Right lobe of liver (tissue), 6 donors: ENCODE measurements around the gene ZNF771. TPM values are rescaled to one million over a fixed set of nuclear protein-coding genes. Genes with fewer than 3 reads are reported as not detected.
"Not testable (repeated sequence)": the region's sequence is repeated elsewhere in the genome, so short reads cannot be mapped to it uniquely, and the experiment has no call there.

Source experiments
- ATAC-seq, 4 donors: fragments of 200-7000 bp; cut with Tn5 transposase; one replicate each; pipeline ENCODE4 v1.9.1; 2020; ENCODE audit warnings: mild to moderate bottlenecking in 4 of 4, moderate library complexity in 4 of 4
- DNase-seq, 3 donors: peaks; one replicate each; pipeline ENCODE4 v3.0.0-alpha.2; 2020
- H3K27ac ChIP-seq, 3 donors: fragments of 200-600 bp; one replicate each; pipeline ENCODE4 v1.8.0; 2022
- H3K27me3 ChIP-seq, 2 donors: fragments of 200-600 bp; one replicate each; pipeline ENCODE4 v1.8.0; 2022
- H3K36me3 ChIP-seq, 4 donors: fragments of 200-600 bp; sonication (generic) in 1 of 4; one replicate each; pipeline versions ENCODE4 v1.5.1 to v1.8.0; 2017 to 2022; ENCODE audit warnings: control low read depth in 1 of 4
- H3K4me1 ChIP-seq, 4 donors: fragments of 200-600 bp; sonication (generic) in 1 of 4; one replicate each; pipeline versions ENCODE4 v1.5.1 to v1.8.0; 2017 to 2022; ENCODE audit warnings: control low read depth in 1 of 4
- H3K4me3 ChIP-seq, 3 donors: fragments of 200-600 bp; one replicate each; pipeline ENCODE4 v1.8.0; 2022
- H3K9me3 ChIP-seq, 4 donors: fragments of 200-600 bp; sonication (generic) in 1 of 4; one replicate each; pipeline versions ENCODE4 v1.5.1 to v1.8.0; 2017 to 2022; ENCODE audit warnings: control low read depth in 1 of 4
- CTCF ChIP-seq, 4 donors: fragments of 200-600 bp in 3 of 4; fragments of 450-650 bp in 1 of 4; IDR thresholded peaks; one replicate each; pipeline versions ENCODE4 v1.5.1 to v1.8.0; 2016 to 2022; ENCODE audit warnings: antibody characterized with exemption in 4 of 4, mild to moderate bottlenecking in 2 of 4
- POLR2A ChIP-seq: fragments of 450-650 bp; IDR thresholded peaks from one replicate; pipeline ENCODE4 v1.6.1; 2017; ENCODE audit warnings: antibody characterized with exemption, mild to moderate bottlenecking
- WGBS: methylation state at CpG from one replicate; pipeline ENCODE4 v1.1.6; 2018; ENCODE audit warnings: low coverage, low lambda C conversion rate; ENCODE audit not compliant: insufficient coverage; ENCODE audit errors: missing lambda C conversion rate; 5-methylcytosine and 5-hydroxymethylcytosine counted together
- intact Hi-C, 2 donors: fragments of 100-400 bp; cut with DNase I; formaldehyde crosslinking; loops; one replicate each; pipeline versions ENCODE4 v1.11.2 to v1.14.1; 2022
- total RNA-seq, 6 experiments: library from RNA; depleted of rRNA in 2 of 6; stranded (reverse); fragments of >200 nt in 2 of 6; fragmentation: NEBNext Ultra II Directional in 3 of 6; extraction: Animal tissue kit (Norgen Biotek cat#: 25700) in 3 of 6; gene quantifications; one replicate each; pipeline versions ENCODE4 v1.1.0 to v1.2.4, GENCODE V29; 2016 to 2023
- donor health status: DM: no; HTN: yes; CAD: no.
- donor health status: DM: no; HTN: no; CAD: no.
- donor health status: DM: no; HTN: no; CAD: no.
- donor health status: DM: no; HTN: yes; CAD: no.
- donor health status: DM: no; HTN: yes; CAD: no.

Gene ZNF771
- total RNA-seq, 6 experiments from 2014 or later, result 3.9 to 11.3 (median 9.6) TPM

DNA sequence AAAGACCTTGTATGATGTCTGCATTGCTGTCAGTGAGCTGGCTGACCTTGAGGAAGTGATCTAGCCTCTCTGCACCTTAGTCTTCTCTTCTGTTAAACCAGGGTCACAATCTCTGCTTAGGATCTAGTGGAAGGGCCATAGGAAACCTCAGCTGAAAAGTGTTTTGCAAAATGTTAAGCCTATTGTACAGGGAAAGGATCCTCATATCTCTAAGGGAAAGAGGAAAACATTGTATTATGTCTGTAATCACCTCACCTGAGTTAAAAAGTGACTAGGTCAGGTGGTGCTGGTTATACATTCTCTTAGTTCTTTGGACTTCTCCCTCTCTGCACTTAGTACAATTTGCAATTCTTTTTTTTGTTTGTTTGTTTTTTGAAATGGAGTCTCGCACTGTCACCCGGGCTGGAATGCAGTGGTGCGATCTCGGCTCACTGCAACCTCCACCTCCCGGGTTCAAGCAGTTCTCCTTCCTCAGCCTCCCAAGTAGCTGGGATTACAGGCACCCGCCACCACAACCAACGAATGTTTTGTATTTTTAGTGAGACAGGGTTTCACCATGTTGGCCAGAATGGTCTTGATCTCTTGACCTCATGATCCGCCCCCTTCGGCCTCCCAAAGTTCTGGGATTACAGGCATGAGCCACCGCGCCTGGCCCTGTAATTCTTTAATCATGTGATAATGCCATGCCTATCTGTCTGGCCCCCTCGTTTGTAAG is 40.3 kb downstream of the ZNF771 start:
- WGBS, result 34% methylated on average over 11 of the region's 12 CpGs
- peak overlapping the region in 2 of 3 donors; percentile 1 to 69 for H3K4me3 ChIP-seq
- no peaks in the 10 kb centered on the region for H3K9me3 ChIP-seq
- H3K4me1 ChIP-seq, result peaks cover 0 to 36% (median 9%) of the 10 kb centered on the region in 4 donors
- DNase-seq (peak in 1 of 3 donors; percentile 60), ATAC-seq (peak; percentile 49 to 71 (median 56))
- H3K36me3 ChIP-seq, result peaks cover 0 to 4% (median 2%) of the 10 kb centered on the region in 4 donors
- intact Hi-C loops, result no loop called here
- H3K27ac ChIP-seq, result peak overlapping the region; percentile 86 to 98 (median 94)
- no peaks in the 10 kb centered on the region for H3K27me3 ChIP-seq
- TF ChIP-seq CTCF (IDR thresholded peaks at IDR 0.05) (no peak), POLR2A (peak; percentile 73)

- ATAC-seq (no peak), DNase-seq (no peak)
- TF ChIP-seq POLR2A (no peak), CTCF (IDR thresholded peaks at IDR 0.05) (no peak)
- intact Hi-C loops, result no loop called here
- no peak overlapping the region for H3K4me3 ChIP-seq
- no peaks in the 10 kb centered on the region for H3K27me3 ChIP-seq
- H3K27ac ChIP-seq, result peak overlapping the region in 2 of 3 donors; percentile 86 to 94
- peaks cover 0 to 32% (median 9%) of the 10 kb centered on the region in 4 donors for H3K4me1 ChIP-seq
- WGBS, result 51% methylated on average over 3 of the region's 3 CpGs
- H3K36me3 ChIP-seq, result peaks cover 0 to 3% (median 0%) of the 10 kb centered on the region in 4 donors
- no peaks in the 10 kb centered on the region for H3K9me3 ChIP-seq
Observed at GRCh38 chr16:30449116-30449435, 41.7 kb downstream of the ZNF771 start.

DNA sequence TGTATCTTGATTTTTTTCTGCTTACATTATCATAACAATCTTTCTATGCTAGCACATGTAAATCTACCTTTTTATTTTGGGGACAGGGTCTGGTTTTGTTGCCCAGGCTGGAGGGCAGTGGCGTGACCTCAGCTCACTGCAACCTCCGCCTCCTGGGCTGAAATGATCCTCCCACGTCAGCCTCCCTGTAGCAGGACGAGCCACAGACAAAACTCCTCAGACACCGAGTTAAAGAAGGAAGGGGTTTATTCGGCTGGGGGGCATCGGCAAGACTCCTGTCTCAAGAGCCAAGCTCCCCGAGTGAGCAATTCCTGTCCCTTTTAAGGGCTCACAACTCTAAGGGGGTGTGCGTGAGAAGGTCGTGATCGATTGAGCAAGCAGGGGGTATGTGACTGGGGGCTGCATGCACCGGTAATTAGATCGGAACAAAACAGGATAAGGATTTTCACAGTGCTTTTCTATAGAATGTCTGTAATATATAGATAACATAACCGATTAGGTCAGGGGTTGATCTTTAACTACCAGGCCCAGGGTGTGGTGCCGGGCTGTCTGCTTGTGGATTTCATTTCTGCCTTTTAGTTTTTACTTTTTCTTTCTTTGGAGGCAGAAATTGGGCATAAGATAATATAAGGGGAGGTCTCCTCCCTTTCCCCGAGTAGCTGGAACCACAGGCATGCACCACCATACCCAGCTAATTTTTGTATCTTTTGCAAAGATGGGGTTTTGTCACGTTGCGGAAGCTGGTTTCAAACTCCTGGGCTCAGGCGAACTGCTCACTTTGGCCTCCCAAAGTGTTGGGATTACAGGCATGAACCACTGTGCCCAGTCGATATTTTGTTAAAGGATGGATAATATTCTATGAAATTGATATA is 45.5 kb downstream of the ZNF771 start:
- intact Hi-C loops, result loop anchor here in 1 of 2 donors (10.0 kb wide), 1 partner anchor 62 kb away; no protein-coding TSS in a partner anchor
- not testable (repeated sequence) for H3K27ac ChIP-seq

GRCh38 chr16:30456302-30456701 is 48.9 kb downstream of the ZNF771 start:
- Histone ChIP-seq H3K27me3 (no peaks in the 10 kb centered on the region), H3K9me3 (no peaks in the 10 kb centered on the region), H3K4me3 (no peak overlapping the region), H3K36me3 (no peaks in the 10 kb centered on the region), H3K4me1 (no peaks in the 10 kb centered on the region), H3K27ac (no peak overlapping the region)
- WGBS, result no CpG with 5 or more reads among the region's 1 CpG
- intact Hi-C loops, result loop anchor here in 1 of 2 donors (10.0 kb wide), 1 partner anchor 58 kb away; no protein-coding TSS in a partner anchor
- ATAC-seq, result no peak
- no peak for DNase-seq
- no peak for TF ChIP-seq CTCF (IDR thresholded peaks at IDR 0.05)
- no peak for TF ChIP-seq POLR2A

More for the DNA sequence above, 45.5 kb downstream of the ZNF771 start:
- not testable (repeated sequence) for H3K27me3 ChIP-seq, DNase-seq, H3K9me3 ChIP-seq, H3K36me3 ChIP-seq, H3K4me3 ChIP-seq, ATAC-seq
- peaks cover 0 to 13% (median 5%) of the 10 kb centered on the region in 4 donors for H3K4me1 ChIP-seq
- WGBS, result 80% methylated on average over 17 of the region's 20 CpGs
